GM18868 (cell line): Measurements from ENCODE around the gene SEMA4C.

Experiments used
- ATAC-seq: cut with Tn5 transposase; IDR thresholded peaks from one replicate; pipeline ENCODE4 v1.9.1; 2021; ENCODE audit warnings: mild to moderate bottlenecking, moderate library complexity; ENCODE audit not compliant: unreplicated experiment

Gene SEMA4C

DNA sequence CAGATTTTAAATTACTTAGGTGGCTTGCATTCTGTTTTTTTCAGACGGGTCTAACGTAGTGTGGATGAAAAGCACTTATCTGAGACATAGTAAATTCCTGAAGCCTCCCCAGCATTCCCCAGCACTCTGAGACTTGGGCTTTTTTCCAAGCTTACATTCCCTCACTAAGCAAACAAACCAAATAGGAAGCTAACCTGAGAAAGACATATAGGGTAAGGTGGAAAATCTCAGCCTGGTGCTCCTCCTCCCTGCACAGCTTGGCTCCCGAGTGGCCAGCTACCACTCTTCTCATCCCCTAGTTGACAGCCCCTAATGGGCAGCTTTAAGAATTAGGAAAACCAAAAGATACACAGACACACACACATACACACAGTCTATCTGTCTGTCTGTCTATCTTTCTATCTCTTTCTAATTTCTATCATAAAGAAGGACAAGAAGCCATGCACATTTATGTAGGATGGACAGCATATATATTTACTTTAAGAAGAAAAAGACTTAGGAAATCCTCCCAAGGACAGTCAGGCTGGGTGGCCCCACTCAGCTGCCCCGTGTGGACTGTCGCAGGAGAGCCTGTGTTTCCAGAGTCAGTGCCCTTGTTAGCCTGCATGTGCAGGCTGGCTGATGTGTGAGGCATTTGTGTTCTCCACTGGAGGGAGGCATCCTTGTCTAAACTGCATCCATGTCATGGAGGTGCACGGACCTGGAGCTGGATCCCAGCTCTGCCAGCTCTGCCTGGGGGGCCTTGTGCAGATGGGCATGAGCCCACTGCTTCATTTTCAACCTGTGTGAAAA is 45.6 kb downstream of the SEMA4C start:
- ATAC-seq = no peak

DNA sequence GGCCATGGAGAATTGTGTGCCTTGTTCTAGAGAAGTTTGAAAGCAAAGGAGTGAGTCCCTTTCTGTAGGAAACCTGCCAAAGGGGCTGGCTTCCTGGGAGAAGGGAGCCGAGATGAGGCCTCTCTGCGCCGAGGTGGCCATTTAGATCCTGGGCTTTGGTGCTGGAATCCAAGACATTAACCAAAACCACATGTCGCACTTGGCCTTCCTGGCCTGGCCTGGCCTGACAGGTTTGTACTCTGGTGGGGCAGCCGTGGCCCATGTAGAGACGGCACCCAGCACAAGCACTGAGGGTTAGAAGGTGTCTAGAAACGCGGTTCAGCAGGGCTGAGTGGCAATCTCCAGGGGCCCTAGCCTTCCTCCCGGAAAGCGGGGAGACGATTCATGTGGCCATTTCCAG is 46.7 kb downstream of the SEMA4C start:
- ATAC-seq = no peak

DNA sequence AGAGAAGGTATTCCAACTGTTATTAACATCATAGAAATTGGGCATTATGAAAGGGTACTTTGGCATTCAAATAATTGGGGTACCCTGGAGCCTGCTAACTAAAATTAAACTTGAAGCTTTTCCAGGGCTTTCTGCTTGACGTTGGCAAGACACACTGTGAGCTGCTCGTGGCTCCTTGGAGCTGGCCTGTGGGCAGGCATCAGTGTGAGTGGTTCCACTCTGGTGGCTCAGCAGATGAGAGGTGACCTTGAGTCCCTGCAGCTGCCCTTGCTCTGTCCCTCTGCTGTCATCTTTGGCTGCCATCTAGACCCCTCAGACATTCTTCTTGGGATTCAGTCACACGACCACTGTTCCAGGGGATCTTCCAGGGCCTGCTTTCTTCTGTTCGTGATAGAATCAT is 47.1 kb downstream of the SEMA4C start:
- no peak for ATAC-seq

DNA sequence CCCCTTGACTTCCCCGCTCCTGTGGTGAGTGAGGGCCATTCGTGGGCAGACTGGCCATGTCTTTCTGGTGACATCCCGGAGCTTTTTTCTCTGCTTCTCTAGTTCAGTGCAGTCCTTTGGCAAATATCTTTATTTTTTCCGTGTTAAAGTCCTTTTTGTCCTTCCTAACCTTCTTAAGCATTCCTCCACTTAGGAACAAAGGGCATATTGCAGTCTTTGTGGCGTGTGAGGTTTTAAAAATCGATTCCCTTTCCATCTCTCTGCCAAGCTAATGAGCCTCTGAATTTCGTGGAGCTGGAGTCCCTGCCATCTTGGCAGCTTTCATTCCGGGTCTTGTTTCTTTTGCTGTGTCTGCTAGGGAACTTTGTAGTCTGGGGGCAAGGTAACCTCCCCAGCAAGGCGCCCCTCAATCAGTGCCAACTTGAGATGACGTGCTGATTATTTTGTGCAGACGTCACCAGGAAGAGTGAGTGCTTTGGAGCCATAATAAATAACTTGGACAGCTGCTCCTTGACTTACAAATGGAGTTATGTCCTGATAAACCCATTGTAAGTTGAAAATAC is 48.7 kb downstream of the SEMA4C start:
- ATAC-seq = no peak

DNA sequence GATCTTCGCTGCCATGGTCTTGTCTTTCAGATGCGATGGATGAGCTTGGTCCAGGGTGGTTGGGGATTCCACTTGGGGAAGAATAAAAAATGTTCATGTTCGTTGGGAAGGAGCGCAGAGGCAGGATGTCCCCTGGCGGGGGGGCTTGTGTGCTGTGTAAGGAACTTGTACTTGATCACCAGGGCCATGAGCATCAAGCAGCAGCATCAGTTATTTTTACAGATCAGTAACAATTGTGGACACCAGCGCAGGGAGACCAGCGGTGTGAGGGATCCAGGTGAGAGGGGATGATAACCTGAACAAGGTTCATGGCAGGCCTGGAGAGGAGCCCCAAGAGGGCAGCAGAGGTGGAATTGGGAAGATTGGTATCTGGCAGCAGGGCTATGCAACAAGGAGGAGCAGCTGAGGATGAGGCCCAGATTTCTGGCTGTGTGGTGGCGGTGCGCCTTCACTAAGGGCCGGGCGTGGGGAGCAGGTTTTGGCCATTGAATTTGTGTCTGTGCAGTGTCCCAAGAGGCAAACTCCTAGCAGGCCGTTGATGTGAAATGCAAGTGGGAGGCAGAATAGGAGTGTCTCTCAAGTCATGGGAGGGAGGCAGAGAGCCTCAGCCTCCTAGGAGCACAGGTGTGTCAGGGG is 49.9 kb downstream of the SEMA4C start:
- no peak for ATAC-seq

DNA sequence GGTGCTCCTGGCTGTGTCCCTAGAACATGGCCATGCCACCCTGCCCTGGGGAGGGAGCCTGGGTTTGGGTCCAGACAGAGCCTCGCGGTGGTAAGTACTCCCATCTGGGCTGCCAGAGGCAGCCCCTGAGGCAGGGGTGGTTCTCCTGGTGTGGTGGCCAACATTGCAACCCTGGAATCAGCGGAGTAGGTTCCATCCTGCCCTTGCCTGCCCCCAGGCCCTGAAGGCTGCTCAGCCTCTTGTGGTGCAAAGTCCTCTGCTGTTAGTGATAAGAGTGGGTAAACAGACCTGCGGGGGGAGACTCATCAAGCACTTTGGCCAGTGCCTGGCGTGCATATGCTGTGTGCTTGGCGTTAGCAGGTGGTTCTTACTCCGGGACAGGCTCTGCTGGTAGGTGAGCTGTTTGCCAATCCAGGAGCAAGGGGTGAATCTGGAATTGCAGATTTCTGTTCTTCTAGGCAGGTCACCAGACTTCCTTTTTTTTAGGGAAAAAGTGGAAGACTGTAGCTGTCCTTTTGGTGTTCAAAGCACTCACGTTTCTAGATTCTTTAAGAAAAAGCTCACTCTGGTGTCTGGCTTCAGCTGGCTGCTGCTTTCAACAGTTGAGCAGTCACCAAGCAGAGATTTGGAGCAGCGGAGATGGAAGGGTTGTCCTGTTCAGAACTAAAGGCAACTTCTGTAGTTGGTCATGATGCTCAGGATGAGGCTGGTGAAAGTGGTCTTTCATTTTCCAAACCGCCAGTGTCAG is 50.6 kb downstream of the SEMA4C start:
- no peak for ATAC-seq

DNA sequence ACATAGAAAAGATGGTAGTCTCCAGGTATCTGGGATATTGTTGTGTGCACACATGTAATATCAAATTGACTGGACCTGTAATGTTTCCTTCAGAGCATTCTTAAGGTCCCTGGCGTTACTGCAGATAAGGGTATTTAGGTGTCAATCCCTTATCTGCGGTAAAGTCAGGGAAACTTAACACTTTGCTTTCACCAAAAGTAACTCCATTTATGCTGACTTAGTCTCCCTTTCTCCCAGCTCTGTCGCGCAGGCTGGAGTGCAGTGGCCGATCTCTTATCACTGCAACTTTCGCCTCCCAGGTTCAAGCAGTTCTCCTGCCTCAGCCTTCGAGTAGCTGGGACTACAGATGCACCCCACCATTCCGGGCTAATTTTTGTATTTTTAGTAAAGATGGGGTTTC is 52.0 kb downstream of the SEMA4C start:
- no peak for ATAC-seq

DNA sequence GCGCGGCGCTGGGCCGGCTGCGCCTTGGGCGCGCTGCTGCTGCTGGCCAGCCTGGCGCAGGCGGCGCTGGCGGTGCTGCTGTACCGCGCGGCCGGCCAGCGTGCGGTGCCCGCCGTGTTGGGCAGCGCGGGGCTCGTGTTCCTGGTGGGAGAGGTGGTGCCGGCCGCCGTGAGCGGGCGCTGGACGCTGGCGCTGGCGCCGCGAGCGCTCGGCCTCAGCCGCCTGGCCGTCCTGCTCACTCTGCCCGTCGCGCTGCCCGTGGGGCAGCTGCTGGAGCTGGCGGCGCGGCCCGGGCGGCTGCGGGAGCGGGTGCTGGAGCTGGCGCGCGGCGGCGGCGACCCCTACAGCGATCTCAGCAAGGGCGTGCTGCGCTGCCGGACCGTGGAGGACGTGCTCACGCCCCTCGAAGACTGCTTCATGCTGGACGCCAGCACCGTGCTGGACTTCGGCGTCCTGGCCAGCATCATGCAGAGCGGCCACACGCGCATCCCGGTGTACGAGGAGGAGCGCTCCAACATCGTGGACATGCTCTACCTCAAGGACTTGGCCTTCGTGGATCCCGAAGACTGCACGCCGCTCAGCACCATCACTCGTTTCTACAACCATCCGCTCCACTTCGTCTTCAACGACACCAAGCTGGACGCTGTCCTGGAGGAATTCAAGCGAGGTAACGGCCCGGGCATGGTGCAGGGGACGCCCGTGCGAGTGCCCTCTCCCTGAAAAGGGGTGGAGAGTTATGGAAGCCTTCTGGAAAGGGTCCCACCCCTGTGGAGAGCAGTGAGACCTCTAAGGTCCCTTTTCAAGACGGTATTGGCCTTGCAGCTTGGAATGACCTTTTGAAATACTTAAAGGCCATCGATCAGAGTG is 52.8 kb downstream of the SEMA4C start:
- no peak for ATAC-seq

DNA sequence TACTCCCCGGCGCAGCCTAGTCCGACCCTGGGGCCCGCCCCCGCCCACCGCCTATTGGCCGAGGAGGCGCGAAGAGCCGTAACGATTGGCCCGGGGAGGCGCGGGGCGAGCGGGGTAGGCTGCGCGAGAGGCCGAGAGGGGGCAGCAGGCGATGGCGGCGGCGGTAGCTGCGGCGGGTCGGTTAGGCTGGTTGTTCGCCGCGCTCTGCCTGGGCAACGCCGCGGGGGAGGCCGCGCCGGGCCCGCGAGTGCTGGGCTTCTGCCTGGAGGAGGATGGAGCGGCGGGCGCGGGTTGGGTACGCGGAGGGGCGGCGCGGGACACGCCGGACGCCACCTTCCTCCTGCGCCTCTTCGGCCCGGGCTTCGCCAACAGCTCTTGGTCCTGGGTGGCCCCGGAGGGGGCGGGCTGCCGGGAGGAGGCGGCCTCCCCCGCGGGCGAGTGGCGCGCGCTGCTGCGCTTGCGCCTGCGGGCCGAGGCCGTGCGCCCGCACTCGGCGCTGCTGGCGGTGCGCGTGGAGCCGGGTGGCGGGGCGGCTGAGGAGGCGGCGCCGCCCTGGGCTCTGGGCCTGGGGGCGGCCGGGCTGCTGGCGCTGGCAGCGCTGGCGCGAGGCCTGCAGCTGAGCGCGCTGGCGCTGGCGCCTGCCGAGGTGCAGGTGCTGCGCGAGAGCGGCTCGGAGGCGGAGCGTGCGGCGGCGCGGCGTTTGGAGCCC is 53.6 kb downstream of the SEMA4C start, which contains the start of gene CNNM3:
TSS of gene CNNM3 (plus strand) at position 142 of the 709 bp plus-strand sequence. CDS start at position 152, 10 bp downstream.
- ATAC-seq = peak; percentile 92

DNA sequence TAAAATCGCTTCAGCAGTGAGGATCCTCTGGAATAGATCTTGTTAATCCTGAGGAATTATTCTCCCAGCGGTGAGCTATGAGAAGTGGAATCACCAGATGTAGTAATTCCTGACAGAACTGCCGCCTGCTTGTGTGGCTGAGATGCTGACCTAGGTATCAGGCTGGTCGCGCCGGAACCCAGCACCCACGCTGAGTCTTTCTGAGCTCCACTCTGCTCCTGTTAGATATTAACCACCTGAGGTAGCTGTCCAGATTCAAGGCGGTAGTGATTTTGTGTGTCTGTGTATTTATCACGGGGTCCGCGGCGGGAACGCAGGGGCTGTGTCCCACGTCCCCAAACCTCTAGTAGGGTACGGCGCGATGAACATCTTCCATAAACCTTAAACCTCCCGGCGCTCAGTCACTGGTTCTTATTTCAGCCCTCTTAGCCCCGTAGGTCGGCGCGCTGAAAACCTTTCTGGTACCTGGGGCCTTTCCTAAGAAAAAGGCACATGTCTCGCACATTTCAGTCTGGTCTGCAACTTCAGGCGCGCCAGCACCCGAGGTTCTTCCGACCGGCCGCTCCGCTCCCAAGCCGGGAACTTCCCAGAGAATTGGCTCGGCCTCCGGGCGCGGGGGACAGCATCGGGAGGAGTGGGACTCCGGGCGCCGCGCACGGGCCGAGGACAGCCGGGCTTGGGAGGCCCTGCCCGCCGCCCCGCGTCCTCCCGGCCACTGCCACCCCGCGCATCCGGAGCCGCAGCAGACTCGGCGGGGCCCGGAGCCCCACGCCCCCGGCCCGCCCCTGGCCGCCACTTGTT is 54.4 kb downstream of the SEMA4C start:
- peak; percentile 1 for ATAC-seq

DNA sequence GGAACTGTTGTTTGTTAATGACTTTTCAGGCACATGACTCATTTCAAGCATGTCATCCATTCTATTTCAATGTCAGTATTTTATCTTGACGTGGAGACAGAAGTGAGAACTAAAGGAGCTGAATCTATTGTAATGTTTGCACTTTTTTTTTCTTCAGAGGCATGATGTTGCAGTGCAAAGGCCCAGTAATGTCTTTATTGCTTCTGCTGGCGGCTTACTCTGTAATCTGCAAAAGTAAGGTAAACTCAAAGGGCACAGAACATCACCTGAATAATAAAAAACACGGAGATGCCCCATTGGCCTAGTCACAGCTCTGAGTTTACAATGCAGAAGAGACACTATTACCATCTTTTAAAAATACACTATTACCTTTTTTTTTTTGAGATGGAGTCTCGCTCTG is 56.2 kb downstream of the SEMA4C start:
- no peak for ATAC-seq

DNA sequence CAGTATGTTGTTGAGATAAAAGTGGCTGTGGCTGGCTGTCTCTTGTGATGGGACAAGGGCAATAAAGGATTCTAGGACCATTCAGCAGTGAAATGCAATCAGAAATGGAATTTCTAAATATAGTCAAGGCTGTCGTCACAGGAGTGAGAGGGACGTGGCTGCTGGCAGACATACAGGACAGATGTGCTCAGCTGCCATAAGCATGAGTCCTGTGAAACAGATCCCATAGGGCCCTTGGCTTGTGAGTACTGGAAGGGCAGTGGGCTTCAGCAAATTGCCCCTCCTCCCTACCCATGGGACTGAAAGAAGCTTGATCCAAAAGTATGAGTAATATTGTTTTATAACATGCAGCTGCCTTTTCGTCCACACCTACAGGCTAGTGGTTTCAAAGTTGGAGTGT is 58.0 kb downstream of the SEMA4C start:
- ATAC-seq = no peak

DNA sequence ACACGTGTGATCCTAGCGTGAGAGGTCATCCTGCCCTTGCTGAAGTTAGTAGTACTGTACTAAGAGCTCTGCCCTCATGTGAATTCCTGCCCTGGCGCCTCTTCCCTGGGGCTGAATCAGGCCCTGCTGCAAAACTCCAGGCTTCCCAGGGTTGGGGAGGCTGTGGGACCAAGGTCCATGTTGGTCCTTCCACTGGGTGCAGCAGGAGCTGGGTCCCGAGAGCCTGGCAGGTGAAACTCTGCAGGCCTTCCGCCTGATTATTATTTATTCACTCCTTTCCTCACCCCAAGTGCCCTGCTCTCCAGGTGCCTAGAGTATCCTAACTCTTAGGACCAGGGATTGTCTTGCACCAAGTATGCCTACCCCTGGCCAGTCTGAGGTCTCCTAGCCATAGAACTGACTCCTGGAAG is 59.1 kb downstream of the SEMA4C start:
- ATAC-seq = no peak

DNA sequence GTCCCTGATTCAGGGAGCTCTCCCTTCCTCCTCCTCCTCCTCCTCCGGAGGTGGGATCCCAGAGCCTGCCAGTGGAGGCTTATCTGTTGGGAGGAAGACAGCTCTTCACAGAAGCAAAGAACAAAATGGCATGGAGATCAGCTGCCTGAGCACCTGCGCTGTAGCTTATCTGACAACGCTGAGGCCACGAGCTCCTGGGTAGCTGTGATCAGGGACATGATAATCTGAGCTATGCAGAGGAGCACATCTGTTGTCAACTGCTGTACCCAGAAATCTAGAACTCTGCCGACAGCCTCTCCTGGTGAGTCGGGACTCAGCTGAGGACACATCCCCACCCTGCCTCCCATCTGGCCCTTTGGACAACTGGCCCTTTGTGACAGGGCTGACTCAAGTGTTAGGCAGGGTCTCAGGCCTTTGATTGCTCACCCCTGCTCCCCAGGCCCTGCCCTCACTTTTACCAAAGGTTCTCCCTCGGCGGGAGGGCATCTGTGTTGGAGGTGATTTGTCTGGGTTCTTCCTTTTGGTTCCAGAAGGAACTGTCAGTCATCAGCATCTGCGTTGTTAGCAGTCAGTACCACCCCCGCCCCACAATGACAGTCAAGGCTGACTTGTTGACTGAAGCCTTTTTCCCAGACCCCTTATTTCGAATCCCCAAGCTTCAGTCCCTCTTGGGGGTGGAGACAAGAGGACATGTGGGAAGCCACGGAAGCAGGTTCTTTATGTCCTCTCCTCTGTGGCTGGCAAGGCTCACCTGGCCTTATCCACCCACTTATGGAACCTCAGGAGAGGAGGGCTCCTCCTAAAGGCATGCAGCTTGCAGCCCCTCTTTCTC is 59.7 kb downstream of the SEMA4C start:
- no peak for ATAC-seq
